Measurements from ENCODE around the gene MYT1.

DNA sequence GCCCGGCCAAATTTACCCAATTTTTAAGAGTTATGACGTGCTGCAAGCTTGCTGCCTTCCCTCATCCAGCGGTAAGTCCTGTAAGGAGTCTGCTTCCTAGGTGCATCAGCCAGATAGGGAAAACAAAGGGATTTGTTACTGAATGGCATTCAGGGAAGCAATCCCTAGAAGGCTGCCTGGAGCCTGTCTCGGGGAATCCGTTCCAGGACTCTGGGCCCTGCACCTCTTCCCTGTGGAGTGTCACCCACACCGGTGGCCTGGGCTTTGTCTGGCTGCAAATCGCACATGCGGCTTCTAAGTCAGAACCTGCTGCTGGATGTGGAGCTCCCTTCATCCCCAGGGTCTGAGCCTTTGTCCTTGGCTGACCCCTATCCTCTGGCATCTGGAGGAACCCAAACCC, 7.0 kb downstream of the MYT1 start:
- TF ChIP-seq POLR2A (IDR thresholded peaks at IDR 0.05; ENCODE audit: low read depth, low read length) = no peak
- TF ChIP-seq TAF1 (IDR thresholded peaks at IDR 0.05; ENCODE audit: low read depth, low read length) = no peak
- no peak for TF ChIP-seq POLR2AphosphoS5 (IDR thresholded peaks at IDR 0.05; ENCODE audit: low read depth, low read length)
- no peak for TF ChIP-seq POU2F2 (IDR thresholded peaks at IDR 0.05; ENCODE audit: low read depth, low read length)
- TF ChIP-seq SPI1 (IDR thresholded peaks at IDR 0.05; ENCODE audit: low read depth, low read length) = no peak
